T-helper 1 cell treated with Interleukin-12 subunit alpha and Interleukin-12 subunit beta and Interleukin-4 antibody, amounts not matched to agents 30 ng/mL and 1 ng/mL, for 36 hours (primary cell): ENCODE data around the gene C2CD2L. TPM values are rescaled to one million over a fixed set of nuclear protein-coding genes. Genes with fewer than 3 reads are reported as not detected.

Source experiments
- total RNA-seq: library from RNA; stranded (reverse); gene quantifications from 2 replicates; pipeline ENCODE4 v1.2.3, GENCODE V29; 2022

C2CD2L gene
- total RNA-seq, 1 donor from 2014 or later = 36.6 TPM

Other genes starting within 250 kb of the C2CD2L start
- 0.51 and 0.59 TPM in 2 replicates for gene CXCR5, start 223.5 kb upstream of the C2CD2L start, total RNA-seq
- gene BCL9L, start 181.4 kb upstream of the C2CD2L start, total RNA-seq = 65.4 and 69.0 TPM in 2 replicates
- not detected in 2 replicates for gene UPK2, start 151.0 kb upstream of the C2CD2L start, total RNA-seq
- not detected in 2 replicates for gene FOXR1, start 135.6 kb upstream of the C2CD2L start, total RNA-seq
- gene CENATAC, start 109.2 kb upstream of the C2CD2L start, total RNA-seq = 62.5 and 66.6 TPM in 2 replicates
- gene RPS25, start 89.0 kb upstream of the C2CD2L start, total RNA-seq = 1,270 and 1,290 TPM in 2 replicates
- gene TRAPPC4, start 88.6 kb upstream of the C2CD2L start, total RNA-seq = 82.3 and 94.9 TPM in 2 replicates
- gene SLC37A4, start 76.5 kb upstream of the C2CD2L start, total RNA-seq = 16.4 and 19.7 TPM in 2 replicates
- gene HYOU1, start 50.1 kb upstream of the C2CD2L start, total RNA-seq = 260 and 261 TPM in 2 replicates
- gene VPS11, start 39.5 kb upstream of the C2CD2L start, total RNA-seq = 38.3 and 38.6 TPM in 2 replicates
- gene HMBS, start 22.5 kb upstream of the C2CD2L start, total RNA-seq = 24.6 and 27.3 TPM in 2 replicates
- 67.6 and 68.0 TPM in 2 replicates for gene DPAGT1, start 5.5 kb upstream of the C2CD2L start, total RNA-seq
- 48.5 and 48.8 TPM in 2 replicates for gene HINFP, start 14.2 kb downstream of the C2CD2L start, total RNA-seq
- not detected in 2 replicates for gene ABCG4, start 41.7 kb downstream of the C2CD2L start, total RNA-seq
- 25.2 and 26.0 TPM in 2 replicates for gene NLRX1, start 61.4 kb downstream of the C2CD2L start, total RNA-seq
- gene NHERF4, start 78.1 kb downstream of the C2CD2L start, total RNA-seq = 0.49 and 0.90 TPM in 2 replicates
- 42.0 and 42.1 TPM in 2 replicates for gene CBL, start 99.0 kb downstream of the C2CD2L start, total RNA-seq
- 2.8 and 3.9 TPM in 2 replicates for gene MCAM, start 209.8 kb downstream of the C2CD2L start, total RNA-seq
- 27.2 and 29.9 TPM in 2 replicates for gene RNF26, start 227.2 kb downstream of the C2CD2L start, total RNA-seq
- not detected in 2 replicates for gene C1QTNF5, start 233.5 kb downstream of the C2CD2L start, total RNA-seq
- not detected in 2 replicates for gene MFRP, start 239.4 kb downstream of the C2CD2L start, total RNA-seq